ENCODE data around the gene UTRN.

DNA sequence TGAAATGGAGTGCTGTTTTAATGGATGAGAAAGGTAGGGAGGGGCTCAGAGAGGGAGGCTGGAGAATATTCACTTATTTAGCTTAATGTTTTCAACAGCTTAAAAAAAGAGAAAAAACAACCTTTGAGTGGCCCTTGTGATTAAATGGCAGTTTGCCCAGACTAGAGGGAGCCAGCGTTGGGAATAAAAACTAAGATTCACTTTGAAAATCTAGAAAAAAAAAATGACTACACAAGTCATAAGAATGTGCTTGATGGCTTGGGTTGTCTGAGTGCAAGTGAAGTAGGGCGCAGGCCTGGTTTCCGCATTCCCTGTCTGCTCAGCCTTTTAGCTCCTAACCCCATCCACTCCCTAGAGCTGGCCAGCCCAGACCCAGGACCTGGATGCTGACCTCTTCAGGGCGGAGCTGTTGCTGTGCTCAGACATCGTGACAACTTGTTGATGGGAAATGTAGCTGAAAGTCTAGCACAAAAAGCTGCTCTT is 28.9 kb downstream of the UTRN start:
- TF ChIP-seq ELF4 (IDR thresholded peaks at IDR 0.05) (no peak), FOXM1 (IDR thresholded peaks at IDR 0.05; ENCODE audit: borderline replicate concordance) (no peak), SP1 (IDR thresholded peaks at IDR 0.05) (no peak), HDGF (IDR thresholded peaks at IDR 0.05; ENCODE audit: borderline replicate concordance) (no peak), ZNF384 (IDR thresholded peaks at IDR 0.05) (no peak), TARDBP (IDR thresholded peaks at IDR 0.05) (no peak)
- TF ChIP-seq, protein P1, sequence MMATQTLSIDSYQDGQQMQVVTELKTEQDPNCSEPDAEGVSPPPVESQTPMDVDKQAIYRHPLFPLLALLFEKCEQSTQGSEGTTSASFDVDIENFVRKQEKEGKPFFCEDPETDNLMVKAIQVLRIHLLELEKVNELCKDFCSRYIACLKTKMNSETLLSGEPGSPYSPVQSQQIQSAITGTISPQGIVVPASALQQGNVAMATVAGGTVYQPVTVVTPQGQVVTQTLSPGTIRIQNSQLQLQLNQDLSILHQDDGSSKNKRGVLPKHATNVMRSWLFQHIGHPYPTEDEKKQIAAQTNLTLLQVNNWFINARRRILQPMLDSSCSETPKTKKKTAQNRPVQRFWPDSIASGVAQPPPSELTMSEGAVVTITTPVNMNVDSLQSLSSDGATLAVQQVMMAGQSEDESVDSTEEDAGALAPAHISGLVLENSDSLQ (IDR thresholded peaks at IDR 0.05): no peak
